Neural cell (in vitro differentiated cells): ENCODE results near the gene PRKG1. TPM values are rescaled to one million over a fixed set of nuclear protein-coding genes. Genes with fewer than 3 reads are reported as not detected.

ENCODE experiments used
- H2AFZ ChIP-seq: fragments of 200-600, 300-800 bp; sonication (generic), shearing (Covaris generic); 2 replicates; pipeline ENCODE4 v1.6.0; 2014; ENCODE audit warnings: low read depth, mild to moderate bottlenecking, antibody characterized with exemption, low read length, moderate library complexity
- H3F3A ChIP-seq: fragments of 200-600 bp; shearing (Covaris generic); 2 replicates; pipeline ENCODE4 v1.6.1; 2016; ENCODE audit warnings: mild to moderate bottlenecking, moderate library complexity, mixed read lengths, antibody characterized with exemption, low read length; ENCODE audit not compliant: insufficient read depth, poor library complexity, severe bottlenecking
- H3K27ac ChIP-seq: fragments of 200-600, 300-800 bp; sonication (generic), shearing (Covaris generic); 2 replicates; pipeline ENCODE4 v1.5.1; 2014; ENCODE audit warnings: mild to moderate bottlenecking, low read length, moderate library complexity
- H3K27me3 ChIP-seq: fragments of 300-800, 200-600 bp; sonication (generic), shearing (Covaris generic); 2 replicates; pipeline ENCODE4 v1.6.0; 2014; ENCODE audit warnings: mild to moderate bottlenecking, low read depth, low read length, moderate library complexity; ENCODE audit not compliant: insufficient read depth
- H3K36me3 ChIP-seq: fragments of 300-800, 200-600 bp; sonication (generic), shearing (Covaris generic); 2 replicates; pipeline ENCODE4 v1.5.1; 2014; ENCODE audit warnings: mild to moderate bottlenecking, antibody characterized with exemption, low read length, moderate library complexity; ENCODE audit not compliant: insufficient read depth
- H3K4me2 ChIP-seq: fragments of 300-800, 200-600 bp; sonication (generic), shearing (Covaris generic); 2 replicates; pipeline ENCODE4 v1.6.0; 2014; ENCODE audit warnings: mild to moderate bottlenecking, low read length
- H3K4me3 ChIP-seq: fragments of 300-800, 200-600 bp; sonication (generic), shearing (Covaris generic); 2 replicates; pipeline ENCODE4 v1.5.1; 2014; ENCODE audit warnings: mild to moderate bottlenecking, low read length, moderate library complexity
- H3K79me2 ChIP-seq: fragments of 200-600 bp; shearing (Covaris generic); replicated peaks from 2 replicates; pipeline ENCODE4 v1.6.0; 2014; ENCODE audit warnings: mild to moderate bottlenecking, low read length, moderate library complexity; ENCODE audit not compliant: insufficient read depth
- H3K9ac ChIP-seq: fragments of 300-800, 200-600 bp; sonication (generic), shearing (Covaris generic); 2 replicates; pipeline ENCODE4 v1.6.1; 2016; ENCODE audit warnings: mild to moderate bottlenecking, low read length, mixed read lengths
- H3K9me2 ChIP-seq: fragments of 200-600 bp; shearing (Covaris generic); 2 replicates; pipeline ENCODE4 v1.6.1; 2016; ENCODE audit warnings: mild to moderate bottlenecking, low read length, mixed read lengths; ENCODE audit not compliant: insufficient read depth
- H3K9me3 ChIP-seq: fragments of 200-600, 300-800 bp; sonication (generic), shearing (Covaris generic); 2 replicates; pipeline ENCODE4 v1.6.1; 2016; ENCODE audit warnings: mild to moderate bottlenecking, mixed run types, low read length, moderate library complexity, mixed read lengths
- H4K20me1 ChIP-seq: fragments of 200-600 bp; shearing (Covaris generic); 2 replicates; pipeline ENCODE4 v1.6.1; 2016; ENCODE audit warnings: mild to moderate bottlenecking, mixed run types; ENCODE audit not compliant: insufficient read depth
- CTCF ChIP-seq: fragments of 450-650 bp; IDR thresholded peaks from 2 replicates; pipeline ENCODE4 v1.5.1; 2014; ENCODE audit warnings: antibody characterized with exemption, mild to moderate bottlenecking, moderate library complexity; ENCODE audit not compliant: poor library complexity, severe bottlenecking
- EP300 ChIP-seq: fragments of 450-650 bp; conservative IDR thresholded peaks from 2 replicates; pipeline ENCODE4 v1.6.1; 2014; ENCODE audit warnings: antibody characterized with exemption, mild to moderate bottlenecking, moderate library complexity; ENCODE audit not compliant: poor library complexity, severe bottlenecking
- EZH2 ChIP-seq: fragments of 200-600, 300-800 bp; shearing (Covaris generic), sonication (generic); IDR thresholded peaks from 2 replicates; pipeline ENCODE4 v1.6.1; 2014; ENCODE audit warnings: antibody characterized with exemption, low read length, borderline replicate concordance, mild to moderate bottlenecking; ENCODE audit not compliant: insufficient read depth, poor library complexity, severe bottlenecking
- MXI1 ChIP-seq: fragments of 450-650 bp; conservative IDR thresholded peaks from 2 replicates; pipeline ENCODE4 v1.6.1; 2014; ENCODE audit warnings: antibody characterized with exemption, mild to moderate bottlenecking; ENCODE audit not compliant: poor library complexity, severe bottlenecking
- POLR2AphosphoS5 ChIP-seq: IDR thresholded peaks from 2 replicates; pipeline ENCODE4 v1.6.1; 2012
- RAD21 ChIP-seq: fragments of 450-650 bp; conservative IDR thresholded peaks from 2 replicates; pipeline ENCODE4 v1.6.1; 2014; ENCODE audit warnings: antibody characterized with exemption, mild to moderate bottlenecking, moderate library complexity
- REST ChIP-seq: IDR thresholded peaks from 2 replicates; pipeline ENCODE4 v1.6.1; 2012; ENCODE audit warnings: borderline replicate concordance
- SMC3 ChIP-seq: fragments of 450-650 bp; conservative IDR thresholded peaks from 2 replicates; pipeline ENCODE4 v1.6.1; 2014; ENCODE audit warnings: antibody characterized with exemption, mild to moderate bottlenecking, moderate library complexity; ENCODE audit not compliant: poor library complexity
- TAF1 ChIP-seq: IDR thresholded peaks from 2 replicates; pipeline ENCODE4 v1.6.1; 2012; ENCODE audit warnings: low read depth
- polyA plus RNA-seq: library from polyadenylated mRNA; depleted of rRNA; stranded (reverse); fragments of >200 nt; gene quantifications from 2 replicates; pipeline ENCODE4 v1.2.3, GENCODE V29; 2014

The PRKG1 gene
- polyA plus RNA-seq, 1 donor from 2014 or later = 2.2 TPM

GRCh38 chr10:52313256-52313932, 1239.1 kb downstream of the PRKG1 start:
- Histone ChIP-seq H3K27me3 (peaks cover 85% of the 10 kb centered on the region), H3K4me3 (peak overlapping the region; percentile 67), H3K36me3 (no peaks in the 10 kb centered on the region), H3K27ac (no peak overlapping the region), H3K9me2 (no peaks in the 10 kb centered on the region), H3F3A (no peaks in the 10 kb centered on the region), H3K4me2 (peak overlapping the region; percentile 56), H2AFZ (peak overlapping the region; percentile 7), H3K9ac (peak overlapping the region; percentile 28), H4K20me1 (no peaks in the 10 kb centered on the region), H3K79me2 (no peaks in the 10 kb centered on the region), H3K9me3 (no peaks in the 10 kb centered on the region)
- TF ChIP-seq POLR2AphosphoS5 (peak; percentile 16), REST (no peak)

- Histone ChIP-seq H3K27me3 (peaks cover 79% of the 10 kb centered on the region), H3K9me2 (no peaks in the 10 kb centered on the region)
These were observed 1239.9 kb downstream of the PRKG1 start, which contains the start of gene DKK1 for GRCh38 chr10:52313933-52314821. Gene DKK1 (plus strand): TSS chr10:52314281. CDS start chr10:52314435, 154 bp downstream.

More at GRCh38 chr10:52313933-52314821, 1239.9 kb downstream of the PRKG1 start, which contains the start of gene DKK1:
- Histone ChIP-seq H3K27ac (no peak within 1 kb of the TSS), H3K4me3 (peak within 1 kb of the TSS; percentile 67), H3K79me2 (no peaks in the 10 kb centered on the region), H2AFZ (peak within 1 kb of the TSS; percentile 7), H3K9me3 (no peaks in the 10 kb centered on the region), H4K20me1 (no peaks in the 10 kb centered on the region), H3K36me3 (no peaks in the 10 kb centered on the region), H3K9ac (peak within 1 kb of the TSS; percentile 28), H3F3A (no peaks in the 10 kb centered on the region), H3K4me2 (peak within 1 kb of the TSS; percentile 56)
- TF ChIP-seq RAD21 = no peak
- TF ChIP-seq REST = no peak
- no peak for TF ChIP-seq TAF1
- TF ChIP-seq EZH2 = peak; percentile 20
- peak; percentile 73 for TF ChIP-seq CTCF
- no peak for TF ChIP-seq EP300
- no peak for TF ChIP-seq POLR2AphosphoS5
- peak; percentile 36 for TF ChIP-seq SMC3
- TF ChIP-seq MXI1 = no peak
